Spleen (tissue), 3 donors: ENCODE data around the gene UBXN11.

Experiments
- POLR2A ChIP-seq, 3 donors: fragments of 450-650 bp; IDR thresholded peaks; one replicate each; pipeline ENCODE4 v1.5.1; 2017; ENCODE audit warnings: antibody characterized with exemption in 3 of 3, mild to moderate bottlenecking in 1 of 3
- POLR2AphosphoS5 ChIP-seq, 3 donors: sonication (generic); formaldehyde crosslinking; IDR thresholded peaks; one replicate each; pipeline ENCODE4 v1.5.1; 2017; ENCODE audit warnings: antibody characterized with exemption in 3 of 3

DNA sequence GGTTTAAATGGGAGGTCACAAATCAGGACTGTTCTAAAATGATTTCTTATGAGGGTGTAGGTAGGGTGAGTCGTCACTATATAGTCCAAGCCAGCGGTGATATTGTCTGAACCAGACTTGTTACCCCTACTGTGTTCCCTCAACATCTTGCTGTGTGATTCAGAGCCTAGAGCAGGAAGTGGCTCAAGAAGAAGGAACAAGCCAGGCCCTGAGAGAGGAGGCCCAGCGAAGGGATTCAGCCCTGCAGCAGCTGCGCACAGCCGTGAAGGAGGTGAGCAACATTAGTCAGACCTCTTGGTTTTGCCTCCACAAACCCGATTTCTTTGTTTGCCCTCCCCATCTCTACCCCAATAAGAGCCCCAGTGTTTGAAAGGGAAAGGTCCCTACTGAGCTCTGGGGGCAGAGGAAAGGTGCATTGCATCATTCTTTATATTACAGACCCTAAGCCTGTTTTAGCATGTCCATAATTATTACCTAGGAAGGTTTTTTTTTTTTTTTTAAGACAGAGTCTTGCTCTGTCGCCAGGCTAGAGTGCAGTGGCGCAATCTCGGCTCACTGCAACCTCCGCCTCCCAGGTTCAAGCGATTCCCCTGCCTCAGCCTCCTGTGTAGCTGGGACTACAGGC lies 31.5 kb downstream of the UBXN11 start:
- no peak for TF ChIP-seq POLR2A (IDR thresholded peaks at IDR 0.05)
- TF ChIP-seq POLR2AphosphoS5 (IDR thresholded peaks at IDR 0.05) = peak in 1 of 3 donors; percentile 18
